ENCODE measurements around the gene LDLRAD4.

Gene LDLRAD4

DNA sequence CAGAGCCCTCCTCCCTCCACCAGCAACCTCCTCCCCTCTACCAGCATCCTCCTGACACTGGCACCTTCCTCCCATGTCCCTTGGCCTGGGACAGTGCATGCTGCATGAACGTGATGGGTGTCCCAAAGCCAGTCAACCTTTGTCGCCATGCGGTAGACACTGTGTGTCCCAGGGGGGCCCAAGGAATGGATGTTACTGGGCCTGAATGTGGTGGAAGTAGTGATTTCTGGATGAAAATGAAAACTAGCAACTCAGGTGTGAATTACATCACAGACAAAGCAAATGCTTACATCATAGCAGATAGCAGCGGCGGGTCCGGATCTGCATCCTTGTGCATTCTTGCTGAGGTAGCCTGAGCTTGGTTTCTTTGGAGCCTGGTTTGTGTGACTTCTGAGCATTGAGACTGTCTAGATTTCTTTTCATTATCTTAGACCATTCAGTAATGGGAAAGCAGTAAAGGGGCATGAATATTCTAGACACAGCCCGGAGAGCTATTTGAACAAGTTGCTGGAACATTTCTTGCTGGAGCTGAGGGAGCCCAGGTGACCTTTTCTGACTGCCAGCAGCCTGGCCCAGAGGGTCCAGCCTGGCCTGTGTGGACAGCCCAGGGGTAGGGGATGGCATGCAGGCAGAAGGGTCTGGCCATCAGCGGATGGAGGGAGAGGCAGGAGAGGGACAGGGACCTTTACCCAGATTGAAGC is 407.4 kb downstream of the LDLRAD4 start:
- DNase-seq: no peak

- DNase-seq: no peak
Observed at GRCh38 chr18:13626544-13626908, 408.0 kb downstream of the LDLRAD4 start.

DNA sequence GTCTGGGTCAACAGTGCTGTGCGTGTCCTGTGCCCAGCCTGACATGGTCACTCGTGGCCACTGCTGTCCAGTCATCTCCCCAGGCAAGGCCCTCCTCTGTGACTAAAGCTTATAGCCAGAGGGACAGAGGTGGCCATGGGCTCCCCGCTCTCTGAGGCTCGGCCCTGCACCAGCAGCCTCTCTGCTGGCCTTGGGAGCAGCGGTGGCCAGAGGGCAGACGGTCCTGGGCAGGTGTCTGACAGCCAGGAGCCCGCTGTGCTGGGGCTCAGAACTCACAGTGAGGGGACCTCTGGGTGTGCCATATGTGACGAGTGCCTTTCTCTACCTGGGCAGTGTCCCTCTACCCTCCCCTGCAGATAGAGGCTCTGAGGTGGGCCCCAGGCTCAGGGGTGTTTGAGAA is 409.1 kb downstream of the LDLRAD4 start:
- no peak for DNase-seq

DNA sequence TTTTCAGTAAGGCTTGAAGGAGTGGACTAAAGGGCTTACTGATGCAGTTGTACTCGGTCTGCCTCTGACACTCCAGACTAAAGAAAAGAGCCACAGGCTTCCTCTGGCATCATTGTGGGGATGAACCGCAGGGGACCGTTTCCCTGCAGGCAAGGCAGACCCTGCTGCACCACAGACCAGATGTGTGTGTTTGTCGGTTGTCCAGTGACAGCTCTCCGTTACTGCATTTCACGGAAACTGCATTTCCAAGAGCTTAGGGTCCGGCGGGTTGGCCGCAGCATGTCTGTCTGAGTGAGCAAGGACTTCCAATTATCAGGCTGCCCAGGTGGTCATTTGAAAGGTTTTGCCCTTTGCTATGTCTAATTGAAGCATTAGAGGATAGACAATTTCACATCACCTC is 409.7 kb downstream of the LDLRAD4 start:
- DNase-seq: no peak

- DNase-seq: no peak
Observed at GRCh38 chr18:13629841-13630715, 411.5 kb downstream of the LDLRAD4 start.

DNA sequence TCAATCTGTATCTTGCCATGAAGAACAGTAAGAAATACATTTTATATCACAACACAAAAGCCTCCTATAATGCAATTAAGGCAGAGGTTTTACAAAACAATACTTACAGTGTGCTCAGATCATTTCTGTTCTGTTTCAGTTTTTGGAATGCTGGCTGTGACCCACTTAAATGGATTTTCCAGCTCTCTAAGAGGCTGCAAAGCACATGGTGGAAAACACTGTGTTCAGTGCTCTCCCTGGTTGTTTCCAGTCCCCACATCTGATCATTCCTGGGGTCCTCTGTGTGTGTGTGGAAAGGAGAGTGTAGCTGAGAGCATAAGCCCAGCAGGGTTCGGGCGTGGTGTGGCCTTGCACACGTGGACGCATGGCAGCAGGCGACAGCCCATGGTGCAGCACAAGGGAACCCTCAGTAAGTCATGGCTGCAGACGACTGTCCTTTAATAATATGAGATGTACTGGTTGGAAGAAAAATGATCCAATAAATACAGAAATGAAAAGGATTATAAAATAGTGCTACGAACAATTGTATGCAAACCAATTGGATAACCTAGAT is 412.2 kb downstream of the LDLRAD4 start:
- DNase-seq: no peak

DNA sequence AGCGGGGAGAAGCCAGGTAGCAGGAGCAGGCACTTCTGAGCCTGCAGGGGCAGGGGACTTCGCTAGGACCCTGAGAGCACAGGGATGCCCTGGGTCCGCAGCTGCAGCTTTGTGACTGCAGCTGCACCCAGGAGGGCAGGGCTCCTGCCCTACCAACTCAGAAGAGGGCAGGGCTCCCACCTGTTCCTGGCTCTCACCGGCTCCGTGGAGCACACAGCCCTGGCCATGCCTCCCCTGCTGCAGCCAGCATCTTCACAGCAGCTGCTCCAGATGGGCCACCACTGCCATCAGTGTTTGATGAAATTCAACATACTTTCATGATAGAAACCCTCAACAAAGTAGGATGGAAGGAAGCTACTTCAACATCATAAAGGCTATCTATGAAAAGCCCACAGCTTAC is 415.1 kb downstream of the LDLRAD4 start:
- no peak for DNase-seq

DNA sequence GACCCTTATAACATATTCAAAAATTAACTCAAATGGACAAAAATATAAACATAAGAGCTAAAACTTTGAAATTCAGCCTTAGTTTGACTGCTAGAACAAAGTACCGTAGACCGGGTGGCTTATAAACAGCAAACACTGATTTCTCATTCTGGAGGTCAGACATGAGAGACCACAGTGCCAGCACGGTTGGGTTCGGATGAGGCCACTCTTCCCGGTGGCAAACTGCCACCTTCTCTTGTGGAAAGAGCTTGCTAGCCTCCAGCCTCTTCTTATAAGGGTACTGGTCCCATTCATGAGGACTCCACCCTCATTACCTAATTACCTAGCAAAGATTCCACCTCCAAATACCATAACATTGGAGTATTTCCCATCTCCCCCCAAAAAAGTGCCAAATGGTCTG is 416.5 kb downstream of the LDLRAD4 start:
- DNase-seq: no peak

DNA sequence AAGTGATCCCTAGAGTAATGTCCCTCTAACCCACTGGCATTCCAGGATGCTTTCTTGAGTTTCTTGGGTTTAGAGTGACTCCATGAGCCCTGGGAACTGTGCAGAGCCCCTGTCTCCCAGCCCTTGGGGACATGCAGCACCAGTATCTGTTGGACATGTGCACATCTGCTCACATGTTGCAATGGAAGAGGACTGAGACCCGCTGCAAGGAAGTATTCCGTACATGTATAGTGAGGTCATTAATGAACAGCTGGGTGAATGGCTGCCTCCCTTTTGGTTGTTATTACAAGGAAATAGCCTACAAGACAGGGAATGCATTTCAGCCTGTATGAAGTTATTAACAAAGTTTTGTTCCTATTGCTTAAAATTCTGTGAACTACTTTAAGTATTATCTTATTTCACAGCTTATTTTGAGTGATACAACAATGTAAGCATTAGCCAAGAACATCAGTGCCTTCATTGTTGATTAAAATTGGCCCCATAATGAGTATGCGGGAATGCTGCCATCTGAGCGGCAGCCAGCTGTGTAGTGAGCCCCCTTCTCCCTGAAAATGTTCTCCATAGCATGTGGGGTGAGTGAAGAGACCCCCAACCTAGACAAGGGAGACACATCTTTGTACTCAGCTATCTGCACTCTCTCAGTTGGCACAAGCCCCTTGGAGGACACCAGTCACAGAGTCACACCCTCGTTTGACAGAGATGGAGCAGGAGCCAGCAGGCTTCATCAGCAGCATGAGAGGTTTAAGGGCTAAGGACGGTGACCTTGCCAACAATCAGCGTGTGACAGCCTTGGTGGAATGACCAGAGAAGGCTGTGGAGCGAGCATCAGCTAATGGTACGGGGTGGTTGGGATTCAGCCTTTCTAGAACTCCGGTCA is 420.4 kb downstream of the LDLRAD4 start:
- no peak for DNase-seq

- DNase-seq: no peak
Observed at GRCh38 chr18:13640266-13640860, 421.8 kb downstream of the LDLRAD4 start.

DNA sequence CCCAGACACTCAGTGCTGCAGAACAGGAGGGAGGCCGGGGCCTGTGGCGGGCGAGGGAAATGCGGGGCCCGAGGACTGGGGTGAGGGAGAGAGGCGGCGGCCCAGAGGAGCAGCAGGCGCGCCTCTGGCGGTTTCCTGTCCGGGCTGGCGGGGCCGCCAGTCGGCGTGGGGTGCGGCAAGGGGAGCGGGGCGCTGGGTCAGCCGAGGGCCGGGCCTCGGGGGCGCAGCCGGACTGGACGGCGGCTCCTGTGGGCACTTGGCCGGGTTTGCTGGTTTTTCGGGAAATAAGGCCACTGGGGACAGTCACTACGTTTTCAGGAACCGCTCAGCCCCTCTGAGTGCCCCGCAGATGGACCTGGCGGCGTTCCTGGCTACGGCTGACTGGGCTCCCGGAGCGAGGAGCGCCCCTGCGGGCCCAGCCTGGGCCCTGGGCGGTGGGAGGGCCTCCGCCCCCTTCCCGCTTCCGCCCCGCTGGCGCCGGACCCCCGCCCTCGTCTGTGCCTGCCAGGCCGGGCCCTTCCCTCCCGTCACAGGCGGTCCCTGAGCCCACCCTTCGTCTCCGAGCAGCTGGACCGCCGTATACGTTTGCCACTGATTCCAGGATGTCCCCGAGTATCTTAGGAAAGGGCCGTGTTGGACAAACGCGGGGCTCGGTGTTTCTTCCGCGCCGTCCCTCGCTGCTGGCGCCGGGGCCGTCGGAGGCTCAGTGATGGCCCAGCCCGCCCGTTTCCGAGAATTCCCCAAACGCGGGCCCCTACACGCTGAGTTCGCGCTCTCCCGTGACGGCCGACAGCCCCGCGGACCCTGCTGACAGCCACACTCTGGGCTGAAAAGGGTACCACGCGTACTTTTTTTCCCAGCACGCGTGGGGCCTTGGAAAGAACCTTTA is 423.2 kb downstream of the LDLRAD4 start:
- DNase-seq: no peak

GRCh38 chr18:13642440-13642827 is 423.9 kb downstream of the LDLRAD4 start:
- DNase-seq: no peak

DNA sequence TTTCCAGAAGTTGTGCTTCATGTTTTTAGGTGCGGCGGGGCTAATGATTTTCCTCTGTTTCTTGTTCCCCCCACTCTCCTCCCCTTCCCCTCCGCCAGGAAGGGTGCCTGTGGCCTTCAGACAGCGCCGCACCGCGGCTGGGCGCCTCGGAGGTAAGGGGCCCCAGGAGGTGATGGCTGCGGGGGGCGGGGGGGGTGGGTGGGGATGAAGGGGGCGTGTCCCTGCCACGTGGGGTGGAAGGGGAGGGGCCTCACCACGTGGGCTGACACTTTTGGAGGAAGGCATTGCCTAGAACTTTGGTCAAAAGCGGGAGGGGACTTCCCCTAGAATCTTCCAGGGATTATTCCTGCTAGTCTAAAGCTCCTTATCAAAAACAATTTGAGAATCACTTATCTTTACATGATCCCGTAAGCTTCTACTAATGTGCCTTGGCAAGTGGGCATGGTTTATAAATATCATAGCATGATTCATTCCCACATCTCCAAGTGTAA is 424.7 kb downstream of the LDLRAD4 start:
- no peak for DNase-seq

- DNase-seq: no peak
Observed at GRCh38 chr18:13645093-13645492, 426.5 kb downstream of the LDLRAD4 start.

DNA sequence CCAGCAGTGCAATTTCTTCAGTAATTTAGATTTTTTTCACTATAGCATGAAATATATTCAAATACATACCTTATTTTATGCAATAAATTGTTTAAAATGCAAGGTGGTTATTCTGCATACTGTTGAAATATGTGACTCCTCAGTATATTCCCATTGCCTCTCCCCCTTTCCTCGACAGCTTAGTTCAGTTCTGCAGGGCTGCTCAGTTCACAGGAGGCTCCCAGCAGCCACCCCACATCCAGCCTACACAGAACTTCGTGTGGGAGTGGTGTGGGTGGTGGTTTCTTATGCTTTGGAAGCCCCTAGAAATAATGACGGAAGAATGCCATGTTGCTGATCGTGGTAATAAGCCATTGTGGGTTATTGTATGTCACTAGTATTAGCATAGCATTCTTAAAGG is 428.1 kb downstream of the LDLRAD4 start:
- no peak for DNase-seq

DNA sequence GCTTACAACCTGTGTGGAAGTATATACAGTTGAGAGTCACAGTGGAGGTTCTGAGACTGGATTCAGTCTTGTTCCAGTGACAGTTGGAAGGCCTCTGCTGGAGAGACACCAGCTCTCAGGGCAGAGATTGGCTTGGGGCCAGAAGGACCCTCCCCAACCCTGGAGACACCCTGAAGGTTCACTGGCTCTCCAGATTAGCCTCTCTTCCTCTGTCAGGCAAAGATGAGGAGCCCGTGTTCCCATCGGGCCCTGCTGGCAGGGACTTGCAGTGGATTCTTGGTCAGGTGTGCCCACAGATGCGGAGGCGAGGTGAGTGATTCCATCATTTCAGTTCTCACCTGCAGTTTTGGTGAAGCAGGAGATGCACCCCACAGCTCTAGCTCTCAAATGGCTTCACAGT is 429.2 kb downstream of the LDLRAD4 start:
- DNase-seq: no peak

DNA sequence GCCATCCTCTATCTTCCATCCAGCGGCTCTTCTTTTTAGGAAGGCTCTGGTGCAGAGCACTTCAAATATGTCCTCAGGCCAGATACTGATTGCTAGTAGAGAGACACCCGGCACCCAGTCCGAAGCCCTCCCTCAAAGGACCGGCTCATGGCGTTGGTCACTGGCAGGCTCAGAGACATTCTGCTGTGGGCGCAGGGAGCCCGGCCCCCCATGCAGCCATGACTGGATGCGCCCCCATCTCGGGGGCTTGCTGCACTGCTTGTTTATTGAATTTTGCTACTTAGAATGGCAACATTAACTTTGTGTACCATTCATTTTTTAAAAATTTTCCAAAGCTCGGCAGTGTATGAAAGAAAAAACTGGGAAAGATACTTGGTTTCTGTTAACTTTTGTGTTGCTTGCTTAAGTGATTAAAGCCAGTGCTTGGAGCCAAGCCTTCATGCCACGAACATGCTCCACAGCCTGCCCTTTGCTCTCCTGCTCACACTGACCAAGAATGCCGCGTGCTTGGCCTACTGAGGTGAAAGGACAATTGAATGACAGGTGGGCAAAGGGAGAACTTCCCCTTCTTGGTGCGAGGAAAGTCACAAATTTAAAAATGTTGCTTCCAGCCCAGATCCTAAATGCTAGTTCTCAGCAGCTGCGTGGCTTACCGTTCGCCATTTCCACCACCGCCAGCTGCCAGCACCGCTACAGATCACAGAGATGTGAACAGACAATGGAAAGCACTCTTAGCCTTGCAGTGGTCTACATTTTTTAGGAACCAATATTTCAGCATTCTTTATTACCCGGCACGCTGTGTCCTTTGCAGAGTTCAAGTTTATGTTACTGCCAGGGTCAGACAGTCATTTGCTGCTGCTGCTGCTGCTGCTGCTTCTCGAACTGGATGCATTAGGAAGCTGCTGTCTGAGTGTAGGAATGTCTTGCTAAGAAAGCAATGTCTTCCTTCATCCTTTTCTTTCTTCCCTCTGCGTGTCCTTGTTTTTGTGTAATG is 431.1 kb downstream of the LDLRAD4 start:
- no peak for DNase-seq

- DNase-seq: no peak
Observed at GRCh38 chr18:13653746-13654433, 435.3 kb downstream of the LDLRAD4 start.

- no peak for DNase-seq
Observed at GRCh38 chr18:13657974-13658373, 439.4 kb downstream of the LDLRAD4 start.

All from SHP77 treated with DMSO at 0.1 percent for 48 hours (cell line).